ENCODE measurements around the gene ADAMTS10. TPM values are rescaled to one million over a fixed set of nuclear protein-coding genes. Genes with fewer than 3 reads are reported as not detected.

ADAMTS10 gene
- total and polyA plus RNA-seq, 2 of the 8 experiments (the other 6 are each of a cell fraction or from before 2014, with no cell fraction given): 6.9 to 17.4 TPM

DNA sequence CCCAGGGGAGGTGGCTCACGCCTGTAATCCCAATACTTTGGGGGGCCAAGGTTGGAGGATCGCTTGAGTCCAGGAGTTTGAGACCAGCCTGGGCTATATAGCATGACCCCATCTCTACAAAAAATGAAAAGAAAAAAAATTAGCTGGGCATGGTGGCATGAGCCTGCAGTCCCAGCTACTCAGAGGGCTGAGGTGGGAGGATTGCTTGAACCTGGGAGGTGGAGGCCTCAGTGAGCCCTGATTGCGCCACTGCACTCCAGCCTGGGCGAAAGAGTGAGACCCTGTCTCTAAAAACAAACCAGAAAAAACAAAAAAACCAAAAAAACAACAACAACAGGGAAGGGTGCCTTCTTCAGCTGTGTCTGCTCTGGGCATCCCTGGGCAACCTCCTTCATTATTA, 32.8 kb downstream of the ADAMTS10 start:
- H3K23me2 ChIP-seq (ENCODE audit: low read depth, low read length): peaks cover 5% of the 10 kb centered on the region; the same call in 1 of the 2 replicates
- no peak overlapping the region for H4K91ac ChIP-seq (replicated peaks; ENCODE audit: insufficient read length, low read length)
- H3K9ac ChIP-seq (replicated peaks in 1 of 4; ENCODE audit: extremely low read depth in 1 of 4, low read depth in 3 of 4, low read length in 3 of 4): no peak overlapping the region
- H2BK20ac ChIP-seq (ENCODE audit: low read length): no peak overlapping the region
- H2BK5ac ChIP-seq (ENCODE audit: low read depth, low read length): no peak overlapping the region
- peaks cover 0 to 12% (median 2%) of the 10 kb centered on the region in 4 experiments; a peak in 3 of 7 replicates for H3K4me1 ChIP-seq (replicated peaks in 1 of 4; ENCODE audit: control insufficient read depth in 3 of 4, insufficient read depth in 4 of 4, low read length in 3 of 4)
- H3K56ac ChIP-seq (replicated peaks; ENCODE audit: insufficient read length, low read depth, low read length): no peak overlapping the region
- ChIA-PET POLR2A (ENCODE audit: partially characterized antibody) (interaction anchor here (1.0 to 2.7 kb wide), 7 partner anchors 10 to 257 kb away, joined by 3 to 13 read pairs (median 4); partner anchors contain the start of genes NDUFA7, RPS28 and ZNF414), CTCF (ENCODE audit: partially characterized antibody) (interaction anchor here (0.6 to 6.8 kb wide), 31 partner anchors 10 to 321 kb away, joined by 3 to 83 read pairs (median 7); partner anchors contain the start of genes NFILZ and ZNF414)
- no peak overlapping the region for H2BK120ac ChIP-seq (replicated peaks; ENCODE audit: low read depth, low read length)
- H3K79me1 ChIP-seq (ENCODE audit: low read depth, low read length): no peaks in the 10 kb centered on the region; the same call in 1 of the 2 replicates
- no peaks in the 10 kb centered on the region for H3K9me3 ChIP-seq (ENCODE audit: insufficient read depth in 2 of 2, low read depth in 1 of 2, low read length in 1 of 2)
- no peaks in the 10 kb centered on the region for H4K20me1 ChIP-seq (replicated peaks in 1 of 2; ENCODE audit: control insufficient read depth in 1 of 2, insufficient read depth in 2 of 2, low read length in 2 of 2)
- no peak overlapping the region for H3K18ac ChIP-seq (ENCODE audit: extremely low read depth, low read length)
- no peaks in the 10 kb centered on the region for H3K36me3 ChIP-seq (ENCODE audit: control insufficient read depth in 2 of 4, insufficient read depth in 4 of 4, low read length in 3 of 4)
- no peaks in the 10 kb centered on the region for H3K27me3 ChIP-seq (replicated peaks in 1 of 4; ENCODE audit: control insufficient read depth in 3 of 4, extremely low read depth in 1 of 4, insufficient read depth in 3 of 4, low read length in 3 of 4)
- no peak overlapping the region for H3K4me3 ChIP-seq (ENCODE audit: extremely low read depth in 1 of 4, insufficient read depth in 2 of 4, low read depth in 3 of 4, low read length in 4 of 4)
- H3K79me2 ChIP-seq (ENCODE audit: control insufficient read depth in 1 of 2, insufficient read depth in 2 of 2, low read length in 2 of 2): no peaks in the 10 kb centered on the region
- no peak overlapping the region for H4K5ac ChIP-seq (ENCODE audit: insufficient read length, low read depth, low read length)
- H3K23ac ChIP-seq (ENCODE audit: insufficient read length): no peak overlapping the region
- H4K8ac ChIP-seq (ENCODE audit: extremely low read depth, insufficient read depth, low read length): no peak overlapping the region
- WGBS, 2 experiments (ENCODE audit: extremely low coverage in 1 of 2, insufficient coverage in 1 of 2, insufficient read length in 1 of 2, insufficient replicate concordance in 2 of 2, low coverage in 1 of 2, low lambda C conversion rate in 2 of 2, missing lambda C conversion rate in 1 of 2): 82% methylated on average over 4 of the region's 4 CpGs; no CpG with 5 or more reads in 1 of the 2 experiments
- no peak overlapping the region for H3K4ac ChIP-seq (replicated peaks; ENCODE audit: insufficient read length, low read depth, low read length)
- no peak for DNase-seq (ENCODE audit: low read depth in 1 of 2, low spot score in 2 of 2)
- H3K27ac ChIP-seq (ENCODE audit: low read depth, low read length): no peak overlapping the region
- no peak overlapping the region; the same call in 1 of the 2 replicates for H2BK12ac ChIP-seq (ENCODE audit: low read depth, low read length)
- no peak overlapping the region for H3K14ac ChIP-seq (ENCODE audit: insufficient read length)
- no peak overlapping the region for H3K4me2 ChIP-seq (ENCODE audit: insufficient read depth in 1 of 2, low read depth in 2 of 2, low read length in 2 of 2)
- H2AK5ac ChIP-seq (ENCODE audit: low read depth, low read length): no peak overlapping the region
- no peak overlapping the region for H2AFZ ChIP-seq (ENCODE audit: low read length)
- FAIRE-seq: no peak
- no peak overlapping the region for H2BK15ac ChIP-seq (ENCODE audit: low read length)
- no peak for TF ChIP-seq CEBPB (IDR thresholded peaks at IDR 0.05; ENCODE audit: low read depth, low read length)
- no peak for TF ChIP-seq RFX5 (IDR thresholded peaks at IDR 0.05; ENCODE audit: borderline replicate concordance, low read depth, low read length)
- no peak for TF ChIP-seq SIX5 (IDR thresholded peaks at IDR 0.05; ENCODE audit: low read depth, low read length)
